CD14-positive monocyte (primary cell): ENCODE results near the gene NKAIN2. TPM values are rescaled to one million over a fixed set of nuclear protein-coding genes. Genes with fewer than 3 reads are reported as not detected.

Experiments used
- DNase-seq, 3 donors: peaks; one replicate each; pipeline ENCODE4 v3.0.0-alpha.2; 2011 to 2022
- H2AFZ ChIP-seq: 2 replicates; pipeline ENCODE4 v1.6.0; 2012; ENCODE audit warnings: mild to moderate bottlenecking, low read depth, low read length, inconsistent platforms; ENCODE audit not compliant: insufficient read depth, poor library complexity, severe bottlenecking
- H3K27ac ChIP-seq, 2 donors: 1 replicate in 1 of 2; 2 replicates in 1 of 2; pipeline ENCODE4 v1.5.1; 2012 to 2013; ENCODE audit warnings: low read length in 2 of 2, control low read depth in 1 of 2, inconsistent platforms in 1 of 2, low read depth in 1 of 2, mild to moderate bottlenecking in 1 of 2
- H3K27me3 ChIP-seq, 2 donors: one replicate each; pipeline versions ENCODE4 v1.6.0 to v1.6.1; 2011 to 2013; ENCODE audit warnings: low read length in 2 of 2; ENCODE audit not compliant: control insufficient read depth in 2 of 2, insufficient read depth in 2 of 2
- H3K36me3 ChIP-seq, 2 donors: replicated peaks in 1 of 2; 1 replicate in 1 of 2; 2 replicates in 1 of 2; pipeline versions ENCODE4 v1.5.1 to v1.6.1; 2012 to 2013; ENCODE audit warnings: low read length in 2 of 2, control low read depth in 1 of 2, inconsistent platforms in 1 of 2, mild to moderate bottlenecking in 1 of 2; ENCODE audit not compliant: insufficient read depth in 2 of 2, control insufficient read depth in 1 of 2
- H3K4me1 ChIP-seq, 2 donors: 1 replicate in 1 of 2; 2 replicates in 1 of 2; pipeline versions ENCODE4 v1.5.1 to v1.6.1; 2012 to 2013; ENCODE audit warnings: low read length in 2 of 2, control low read depth in 1 of 2, inconsistent platforms in 1 of 2, mild to moderate bottlenecking in 1 of 2, moderate library complexity in 1 of 2; ENCODE audit not compliant: insufficient read depth in 2 of 2, control insufficient read depth in 1 of 2
- H3K4me2 ChIP-seq: replicated peaks from 2 replicates; pipeline ENCODE3; 2012; ENCODE audit warnings: low read length, moderate library complexity, mild to moderate bottlenecking; ENCODE audit not compliant: poor library complexity, severe bottlenecking; ENCODE audit errors: extremely low read depth
- H3K4me3 ChIP-seq, 3 experiments: fragments of 200-600 bp in 1 of 3; sonication (generic) in 1 of 3; replicated peaks in 1 of 3; 1 replicate in 2 of 3; 2 replicates in 1 of 3; pipeline ENCODE4 v1.5.1; 2011 to 2013; ENCODE audit warnings: low read length in 3 of 3, mild to moderate bottlenecking in 3 of 3, control low read depth in 2 of 3, low read depth in 2 of 3, inconsistent platforms in 1 of 3, moderate library complexity in 1 of 3
- H3K79me2 ChIP-seq: 2 replicates; pipeline ENCODE4 v1.6.0; 2012; ENCODE audit warnings: mild to moderate bottlenecking, control low read depth, inconsistent platforms, low read length, moderate library complexity; ENCODE audit not compliant: insufficient read depth
- H3K9ac ChIP-seq: 2 replicates; pipeline ENCODE4 v1.6.0; 2017; ENCODE audit warnings: low read length, mild to moderate bottlenecking; ENCODE audit not compliant: insufficient read depth, poor library complexity, severe bottlenecking
- H3K9me3 ChIP-seq, 2 donors: replicated peaks in 1 of 2; 1 replicate in 1 of 2; 2 replicates in 1 of 2; pipeline versions ENCODE4 v1.5.1 to v1.6.1; 2012 to 2013; ENCODE audit warnings: low read length in 2 of 2, control low read depth in 1 of 2; ENCODE audit not compliant: control insufficient read depth in 1 of 2, insufficient read depth in 1 of 2
- H4K20me1 ChIP-seq: 2 replicates; pipeline ENCODE4 v1.6.0; 2012; ENCODE audit warnings: mild to moderate bottlenecking, low read length, control low read depth, moderate library complexity; ENCODE audit not compliant: insufficient read depth
- H3K27ac Mint-ChIP-seq, 7 donors: one replicate each; pipeline ENCODE4 v1.8.0; 2020; ENCODE audit warnings: mild to moderate bottlenecking in 7 of 7, mixed read lengths in 7 of 7, moderate library complexity in 6 of 7, inconsistent platforms in 2 of 7
- H3K27me3 Mint-ChIP-seq, 3 donors: one replicate each; pipeline ENCODE4 v1.8.0; 2021 to 2022; ENCODE audit warnings: low read depth in 3 of 3, mild to moderate bottlenecking in 3 of 3, mixed read lengths in 3 of 3, moderate library complexity in 3 of 3, inconsistent platforms in 1 of 3
- H3K36me3 Mint-ChIP-seq, 2 donors: one replicate each; pipeline ENCODE4 v1.8.0; 2020; ENCODE audit warnings: mixed read lengths in 2 of 2, inconsistent platforms in 1 of 2, mild to moderate bottlenecking in 1 of 2
- H3K4me1 Mint-ChIP-seq: one replicate; pipeline ENCODE4 v1.8.0; 2020; ENCODE audit warnings: mild to moderate bottlenecking, mixed read lengths
- H3K4me3 Mint-ChIP-seq, 2 donors: one replicate each; pipeline ENCODE4 v1.8.0; 2020; ENCODE audit warnings: mild to moderate bottlenecking in 2 of 2, mixed read lengths in 2 of 2, moderate library complexity in 1 of 2
- H3K9me3 Mint-ChIP-seq, 7 donors: one replicate each; pipeline ENCODE4 v1.8.0; 2020 to 2022; ENCODE audit warnings: mixed read lengths in 7 of 7, mild to moderate bottlenecking in 6 of 7, moderate library complexity in 6 of 7, inconsistent platforms in 2 of 7
- CTCF ChIP-seq: fragments of 200-600 bp; IDR thresholded peaks from one replicate; pipeline ENCODE4 v1.8.0; 2022; ENCODE audit warnings: antibody characterized with exemption, mild to moderate bottlenecking
- WGBS: methylation state at CpG from one replicate; pipeline ENCODE4 v1.1.5; 2013; ENCODE audit warnings: missing lambda C conversion rate; ENCODE audit not compliant: insufficient coverage; 5-methylcytosine and 5-hydroxymethylcytosine counted together
- intact Hi-C, 2 donors: fragments of 100-400 bp; cut with micrococcal nuclease; formaldehyde crosslinking; loops; one replicate each; pipeline versions ENCODE4 v1.15.0 to v1.15.1; 2023
- polyA plus RNA-seq, 3 donors: library from polyadenylated mRNA; depleted of rRNA in 1 of 3; unstranded in 2 of 3; stranded (reverse) in 1 of 3; fragments of 300-500 nt in 2 of 3; fragments of >200 nt in 1 of 3; fragmentation: Illumina TruSeq in 2 of 3; gene quantifications; 1 replicate in 2 of 3; 2 replicates in 1 of 3; pipeline ENCODE4 v1.2.3, GENCODE V29; 2012 to 2021

The NKAIN2 gene
- polyA plus RNA-seq, 3 donors: not detected

DNA sequence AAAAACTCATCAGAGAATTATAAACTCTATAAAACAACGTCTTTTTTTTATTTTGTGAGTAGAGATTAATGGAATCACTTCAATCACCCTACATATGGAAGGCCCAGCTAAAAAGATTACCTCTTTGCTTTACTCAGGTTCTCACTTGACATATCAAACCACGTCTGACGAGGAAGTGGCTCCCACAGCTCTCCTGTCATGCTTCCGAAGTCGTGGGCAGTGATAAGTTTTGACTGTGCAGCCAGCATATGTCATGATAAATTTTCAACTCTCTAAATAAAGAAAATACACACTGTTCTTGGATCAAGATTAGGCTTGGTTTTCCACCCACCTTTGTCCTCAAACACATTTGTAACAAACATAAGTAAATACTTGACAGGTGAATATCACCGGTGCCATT, 879.1 kb downstream of the NKAIN2 start:
- H3K9me3 ChIP-seq: peaks cover 11 to 17% of the 10 kb centered on the region in 2 donors
- intact Hi-C loops: no loop called here
- no peaks in the 10 kb centered on the region for H3K27me3 ChIP-seq

GRCh38 chr6:124683507-124683906, 879.8 kb downstream of the NKAIN2 start:
- Histone ChIP-seq H3K79me2 (no peaks in the 10 kb centered on the region), H3K4me3 (no peak overlapping the region), H3K4me1 (no peaks in the 10 kb centered on the region), H3K36me3 (no peaks in the 10 kb centered on the region), H3K4me2 (no peak overlapping the region), H3K9ac (no peak overlapping the region), H3K27me3 (no peaks in the 10 kb centered on the region), H3K9me3 (peaks cover 11 to 12% of the 10 kb centered on the region in 2 donors), H4K20me1 (no peaks in the 10 kb centered on the region), H2AFZ (no peak overlapping the region), H3K27ac (no peak overlapping the region)
- no peak for DNase-seq
- peaks cover 0 to 7% (median 5%) of the 10 kb centered on the region in 7 donors for H3K9me3 Mint-ChIP-seq
- no peaks in the 10 kb centered on the region for H3K27me3 Mint-ChIP-seq
- H3K4me3 Mint-ChIP-seq: no peak overlapping the region
- no peaks in the 10 kb centered on the region for H3K36me3 Mint-ChIP-seq
- no peak for TF ChIP-seq CTCF
- intact Hi-C loops: no loop called here
- H3K27ac Mint-ChIP-seq: no peak overlapping the region
- no peaks in the 10 kb centered on the region for H3K4me1 Mint-ChIP-seq
- 95% methylated on average over 4 of the region's 4 CpGs for WGBS

More for the DNA sequence above, 879.1 kb downstream of the NKAIN2 start:
- H3K27ac Mint-ChIP-seq: no peak overlapping the region
- H3K9me3 Mint-ChIP-seq: peaks cover 0 to 11% (median 9%) of the 10 kb centered on the region in 7 donors
- H3K4me1 Mint-ChIP-seq: no peaks in the 10 kb centered on the region
- H3K4me3 Mint-ChIP-seq: no peak overlapping the region
- no peak for TF ChIP-seq CTCF
- Histone ChIP-seq H2AFZ (no peak overlapping the region), H3K9ac (no peak overlapping the region), H3K4me2 (no peak overlapping the region), H3K27ac (no peak overlapping the region), H3K36me3 (no peaks in the 10 kb centered on the region), H3K79me2 (no peaks in the 10 kb centered on the region), H3K4me3 (no peak overlapping the region), H4K20me1 (no peaks in the 10 kb centered on the region), H3K4me1 (no peaks in the 10 kb centered on the region)
- no peaks in the 10 kb centered on the region for H3K27me3 Mint-ChIP-seq
- WGBS: 90% methylated on average over 3 of the region's 6 CpGs
- DNase-seq: no peak
- no peaks in the 10 kb centered on the region for H3K36me3 Mint-ChIP-seq
